GM18517 (cell line): ENCODE data around the gene FHDC1.

Experiments
- ATAC-seq: cut with Tn5 transposase; IDR thresholded peaks from one replicate; pipeline ENCODE4 v1.9.1; 2021; ENCODE audit warnings: mild to moderate bottlenecking, moderate library complexity; ENCODE audit not compliant: unreplicated experiment

Gene FHDC1

DNA sequence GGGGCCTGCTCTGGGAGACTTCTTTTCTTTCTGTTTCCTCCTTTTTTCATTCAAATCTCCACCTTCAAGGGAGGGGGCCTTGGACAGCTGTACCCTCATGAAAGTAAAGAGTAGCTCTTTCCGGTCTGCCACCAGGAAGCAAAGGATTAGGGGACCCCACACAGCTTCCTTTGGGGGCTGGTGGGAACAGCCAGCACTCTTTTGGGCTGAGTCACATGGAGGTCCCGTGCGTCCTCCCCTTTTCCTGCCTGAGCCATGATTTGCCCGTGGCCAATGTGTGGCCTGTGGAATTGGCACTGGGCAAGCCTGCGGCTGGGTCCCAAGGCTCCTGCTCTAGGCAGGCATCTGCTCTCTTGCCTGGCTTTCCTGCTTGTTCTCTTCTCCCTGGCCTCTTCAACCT is 65.5 kb downstream of the FHDC1 start:
- no peak for ATAC-seq

DNA sequence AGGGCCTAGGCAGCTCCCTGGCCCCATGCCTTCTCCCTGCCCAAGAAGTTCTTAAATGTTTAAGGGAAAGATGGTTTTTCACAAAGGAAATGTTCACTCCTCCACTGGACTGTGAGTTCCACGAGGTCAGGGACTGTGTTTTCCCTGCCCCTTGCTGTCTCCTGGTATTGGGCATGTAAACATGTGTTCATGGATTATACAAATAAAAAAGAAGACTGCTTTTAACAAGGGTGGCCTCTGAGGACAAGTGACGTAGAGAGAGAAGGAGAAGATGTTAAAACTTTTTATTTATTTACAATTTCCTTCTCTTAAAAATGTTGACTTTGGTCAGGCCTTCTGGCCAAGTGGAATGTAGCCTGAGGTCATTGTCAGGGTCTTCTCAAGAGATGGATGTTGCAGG is 66.0 kb downstream of the FHDC1 start:
- ATAC-seq = no peak

DNA sequence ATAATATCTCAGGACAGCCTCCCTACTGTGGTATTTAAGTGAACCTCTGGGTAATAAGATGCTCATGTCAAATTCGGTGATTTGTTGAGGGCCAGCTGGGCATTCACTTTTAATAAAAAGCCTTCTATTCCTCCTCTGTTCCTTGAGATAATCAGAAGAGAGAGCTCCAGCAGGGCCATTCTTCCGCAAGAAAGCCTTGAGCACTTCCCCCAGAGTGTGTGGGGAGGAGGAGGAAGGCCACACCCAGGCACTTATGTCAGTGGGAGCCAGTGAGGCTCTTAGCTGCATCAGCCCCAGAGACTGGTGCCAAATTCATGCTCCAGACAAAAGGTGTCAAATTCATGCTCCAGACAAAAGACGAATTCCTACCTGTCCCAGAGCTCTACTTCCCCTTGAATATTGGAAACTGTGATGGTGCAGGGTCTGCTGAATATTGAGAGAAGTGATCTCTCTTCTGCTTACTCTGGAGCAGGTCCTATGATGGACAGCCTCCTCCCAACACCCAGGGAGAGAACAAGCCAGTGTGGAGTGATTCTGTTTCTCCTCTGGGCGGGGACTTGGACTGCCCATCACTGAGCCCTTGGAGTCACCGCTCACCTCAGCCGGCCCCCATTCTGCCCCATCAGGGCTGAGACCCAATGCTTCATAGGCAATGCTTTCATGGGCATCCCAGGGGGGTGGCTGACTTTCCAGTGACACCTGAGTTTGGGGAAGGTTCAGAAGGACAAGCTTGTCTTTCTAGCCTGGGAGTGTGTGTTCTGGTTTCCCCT is 68.1 kb downstream of the FHDC1 start:
- ATAC-seq = no peak

DNA sequence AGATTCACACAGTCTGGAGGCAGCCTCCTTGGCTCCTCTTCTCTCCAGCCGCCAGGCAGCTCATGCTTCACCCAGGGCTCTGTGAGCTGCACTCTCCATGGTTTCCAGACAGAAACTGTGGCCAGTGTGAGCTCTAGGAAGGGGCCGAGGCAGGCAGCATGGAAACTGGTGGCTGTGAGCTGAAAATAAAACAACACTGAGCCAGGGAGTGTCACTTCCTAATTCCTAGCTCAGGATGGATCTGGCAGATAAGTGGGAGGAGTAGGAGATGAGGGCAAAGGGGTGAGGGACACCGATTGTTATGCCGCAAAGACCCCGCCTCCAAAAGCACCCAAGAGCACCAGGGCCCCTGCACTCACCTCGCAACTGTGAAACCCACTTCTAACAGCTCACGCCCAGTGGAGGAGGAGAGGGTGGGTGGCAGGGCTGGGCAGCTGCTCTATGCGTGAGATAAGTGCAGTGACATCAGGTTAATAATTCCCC is 69.8 kb downstream of the FHDC1 start:
- no peak for ATAC-seq

DNA sequence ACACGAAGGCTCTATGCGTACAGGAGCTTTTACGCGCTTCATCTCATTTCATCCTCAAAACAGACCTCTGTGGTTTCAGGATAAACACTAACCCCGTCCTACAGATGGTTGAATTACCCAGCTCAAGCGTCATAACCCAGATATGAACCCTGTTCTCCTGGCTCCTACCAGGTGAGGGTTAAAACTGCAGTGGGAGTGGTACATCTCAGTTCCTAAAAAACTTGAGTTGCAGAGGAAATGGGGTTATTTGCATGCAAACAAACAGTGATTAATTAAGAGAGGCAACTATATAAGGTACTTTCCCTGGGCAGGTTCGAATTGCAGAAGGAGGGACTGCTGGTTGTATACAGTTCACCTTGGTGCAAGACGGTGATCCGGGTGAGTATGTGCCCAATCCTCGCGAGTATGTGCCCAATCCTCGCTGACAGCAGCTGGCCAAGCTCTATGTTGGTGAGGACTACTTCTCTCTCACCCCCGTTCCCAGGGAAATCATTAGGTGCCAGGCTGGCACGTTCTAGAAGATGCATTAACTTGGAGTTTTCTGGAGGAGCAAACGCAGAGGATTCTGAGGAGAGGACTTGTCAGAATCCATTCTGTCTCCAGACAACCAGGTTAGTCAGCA is 72.6 kb downstream of the FHDC1 start:
- ATAC-seq = peak; percentile 81

DNA sequence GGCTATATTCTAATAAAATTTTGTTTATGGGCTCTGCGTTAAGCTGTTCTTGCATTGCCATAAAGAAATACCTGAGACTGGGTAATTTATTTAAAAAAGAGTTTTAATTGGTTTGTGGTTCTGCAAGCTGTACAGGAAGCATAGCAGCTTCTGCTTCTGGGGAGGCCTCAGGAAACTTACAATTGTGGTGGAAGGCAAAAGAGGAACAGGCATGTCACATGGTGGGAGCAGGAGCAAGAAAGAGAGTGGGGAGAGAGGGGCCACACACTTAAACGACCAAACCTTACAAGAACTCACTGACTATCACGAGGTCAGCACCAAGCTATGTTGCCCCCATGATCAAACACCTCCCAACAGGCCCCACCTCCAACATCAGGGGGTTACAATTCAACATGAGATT is 74.0 kb downstream of the FHDC1 start:
- ATAC-seq = no peak

DNA sequence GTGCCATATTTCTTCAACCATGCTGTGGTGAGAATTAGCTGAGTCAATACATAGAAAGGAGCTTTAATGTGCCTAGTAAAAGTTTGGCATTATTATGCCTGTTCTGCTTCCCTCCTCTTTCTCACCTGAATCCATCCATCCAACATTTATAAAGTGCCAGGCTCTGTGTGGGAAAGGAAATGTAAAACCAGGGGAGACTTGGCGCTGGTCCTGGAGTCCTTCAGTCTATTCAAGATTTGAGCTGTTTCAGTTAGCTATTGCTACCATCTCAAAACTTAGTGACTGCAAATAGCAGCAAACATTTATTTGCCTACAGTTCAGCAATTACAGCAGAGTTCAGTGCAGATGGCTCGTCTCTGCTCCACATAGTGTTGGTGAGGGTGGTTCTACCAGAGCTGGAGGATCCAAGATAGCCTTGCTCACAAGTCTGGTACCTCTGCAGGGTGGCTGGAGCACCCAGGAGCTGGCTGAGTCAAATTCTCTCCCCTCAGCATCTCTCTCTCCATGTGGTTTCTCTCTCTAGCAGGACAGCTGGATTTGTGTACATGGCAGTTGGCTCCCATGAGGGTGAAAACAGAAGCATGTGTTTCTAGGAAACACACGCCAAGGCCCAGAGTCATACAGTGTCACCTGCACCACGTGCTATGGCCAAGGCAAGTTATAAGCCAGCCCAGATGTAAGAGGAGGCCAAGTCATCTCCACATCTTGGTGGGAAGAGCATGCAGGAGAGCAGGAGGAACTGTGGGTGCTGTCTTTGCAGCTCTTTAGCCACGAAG is 77.3 kb downstream of the FHDC1 start:
- no peak for ATAC-seq

DNA sequence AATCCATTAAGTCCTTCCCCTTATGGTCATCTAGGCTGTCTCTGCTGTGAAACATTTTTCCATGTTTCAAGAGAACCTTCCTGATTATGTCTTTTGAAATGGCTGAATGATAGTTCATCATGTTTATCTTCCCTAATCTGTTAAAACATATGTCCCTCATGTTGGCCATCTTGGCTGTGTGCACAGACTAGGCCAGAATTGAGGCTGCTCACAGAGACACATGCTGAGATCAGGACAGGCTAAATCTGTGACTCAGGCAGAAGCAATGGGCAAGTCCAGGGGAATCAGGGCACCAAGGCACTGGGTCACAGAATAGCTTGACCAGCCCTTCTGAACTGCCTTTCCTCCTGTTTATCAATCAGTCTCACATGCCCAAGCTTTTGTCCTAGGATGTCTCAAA is 78.3 kb downstream of the FHDC1 start:
- ATAC-seq = no peak

DNA sequence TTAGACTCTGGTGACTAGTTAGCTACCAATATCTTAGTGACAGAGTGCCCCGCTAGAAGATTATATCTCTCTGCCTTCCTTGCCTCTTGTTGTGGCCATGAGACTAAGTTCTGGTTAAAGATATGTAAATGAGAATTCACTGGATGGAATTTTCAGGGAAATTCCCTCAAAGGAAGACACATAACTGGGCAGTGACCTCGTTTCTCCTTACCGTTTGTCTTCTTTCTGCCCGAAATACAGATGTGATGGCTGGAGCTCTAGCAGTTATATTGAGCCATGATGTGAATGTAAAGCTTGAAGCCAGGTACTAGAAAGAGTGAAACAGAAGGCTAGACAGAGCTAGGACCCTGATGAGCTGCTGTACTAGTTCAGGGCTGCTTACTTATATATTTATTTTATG is 80.5 kb downstream of the FHDC1 start:
- ATAC-seq = no peak

DNA sequence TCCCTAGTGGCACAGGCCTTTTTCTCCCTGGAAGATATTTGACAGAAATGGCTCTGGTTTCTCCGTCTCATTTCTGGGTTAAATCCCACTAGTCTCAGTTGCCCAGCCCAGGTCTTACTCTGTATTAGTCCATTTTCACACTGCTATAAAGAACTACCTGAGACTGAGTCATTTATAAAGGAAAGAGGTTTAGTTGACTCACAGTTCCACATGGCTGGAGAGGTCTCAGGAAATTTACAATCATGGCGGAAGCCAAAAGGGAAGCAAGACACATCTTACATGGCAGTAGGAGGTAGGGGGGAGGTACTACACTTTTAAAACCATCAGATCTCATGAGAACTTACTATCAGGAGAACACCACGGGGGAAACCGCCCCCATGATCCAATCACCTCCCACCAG is 81.9 kb downstream of the FHDC1 start:
- ATAC-seq = no peak

DNA sequence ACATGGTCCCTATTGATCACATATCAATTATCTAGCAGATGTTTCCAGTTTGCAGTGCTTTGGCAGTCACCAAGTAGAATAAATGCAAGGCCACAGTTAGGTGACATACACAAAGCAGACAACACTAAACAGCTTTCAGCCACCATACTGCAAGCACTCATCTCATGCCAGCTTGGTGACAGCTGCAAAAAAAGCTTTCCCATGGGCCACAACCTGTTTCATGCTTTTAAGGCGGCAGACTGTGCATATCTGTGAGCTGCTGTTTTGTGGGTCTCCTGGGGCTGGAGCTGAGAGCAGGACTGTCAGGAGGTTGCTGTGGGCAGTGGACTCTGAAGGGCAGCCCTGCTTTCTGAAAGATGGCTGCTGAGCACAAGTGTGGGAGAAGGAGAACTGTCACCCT is 82.6 kb downstream of the FHDC1 start:
- ATAC-seq = no peak

DNA sequence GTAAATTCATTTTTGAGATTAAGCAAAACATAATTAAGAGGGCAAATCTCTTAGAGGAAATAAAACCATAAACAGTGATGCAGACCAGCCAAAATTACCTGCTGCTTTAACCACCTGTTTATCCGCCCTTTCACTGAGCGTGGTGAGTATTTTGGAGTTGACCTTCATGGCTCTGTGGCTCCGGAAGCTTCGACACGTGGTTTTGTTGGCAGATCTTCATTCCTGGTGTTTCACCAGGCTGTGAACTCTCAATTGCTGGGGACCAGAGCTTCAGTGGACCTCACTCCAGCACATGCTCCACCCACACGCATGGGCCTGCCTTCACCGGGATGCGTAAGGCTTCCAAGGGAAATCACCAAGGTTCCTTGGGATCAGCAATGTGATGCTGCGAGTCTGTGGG is 83.8 kb downstream of the FHDC1 start:
- ATAC-seq = no peak

DNA sequence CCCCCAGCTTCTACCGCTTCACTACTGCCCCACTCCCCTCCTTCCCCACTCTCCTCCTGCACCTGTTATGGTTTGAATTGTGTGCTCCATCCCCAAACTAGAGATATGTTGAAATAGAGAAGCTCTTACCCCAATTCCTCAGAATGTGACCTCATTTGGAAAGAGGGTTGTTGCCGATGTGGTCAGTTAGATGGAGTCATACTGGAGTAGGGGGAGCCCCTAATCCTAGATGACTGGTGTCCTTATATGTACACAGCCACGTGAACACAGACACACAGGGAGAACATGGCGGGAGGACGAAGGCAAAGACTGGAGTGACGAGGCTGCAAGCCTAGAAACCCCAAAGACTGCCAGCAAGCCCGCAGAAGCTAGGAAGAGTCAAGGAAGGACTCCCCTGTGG is 84.3 kb downstream of the FHDC1 start:
- ATAC-seq = no peak

DNA sequence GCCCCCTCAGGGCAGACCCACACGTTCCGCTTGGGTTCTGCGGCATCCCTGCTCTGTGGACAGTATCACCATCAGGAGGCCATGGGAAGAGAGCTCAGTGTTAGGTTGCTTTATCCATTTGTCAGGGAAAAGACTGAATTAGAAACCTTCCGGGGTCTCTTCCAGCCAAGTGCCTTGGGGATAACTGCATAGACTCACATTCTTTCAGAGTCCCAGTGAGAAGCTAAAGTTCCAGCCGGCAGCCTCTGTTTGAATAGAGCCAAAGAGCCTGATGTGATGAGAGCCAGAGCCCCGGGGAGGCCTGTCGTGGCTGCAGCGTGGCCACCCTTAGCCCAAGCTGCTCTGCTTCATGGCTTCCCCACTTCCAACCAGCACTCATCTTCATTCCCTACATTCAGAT is 85.2 kb downstream of the FHDC1 start:
- no peak for ATAC-seq

DNA sequence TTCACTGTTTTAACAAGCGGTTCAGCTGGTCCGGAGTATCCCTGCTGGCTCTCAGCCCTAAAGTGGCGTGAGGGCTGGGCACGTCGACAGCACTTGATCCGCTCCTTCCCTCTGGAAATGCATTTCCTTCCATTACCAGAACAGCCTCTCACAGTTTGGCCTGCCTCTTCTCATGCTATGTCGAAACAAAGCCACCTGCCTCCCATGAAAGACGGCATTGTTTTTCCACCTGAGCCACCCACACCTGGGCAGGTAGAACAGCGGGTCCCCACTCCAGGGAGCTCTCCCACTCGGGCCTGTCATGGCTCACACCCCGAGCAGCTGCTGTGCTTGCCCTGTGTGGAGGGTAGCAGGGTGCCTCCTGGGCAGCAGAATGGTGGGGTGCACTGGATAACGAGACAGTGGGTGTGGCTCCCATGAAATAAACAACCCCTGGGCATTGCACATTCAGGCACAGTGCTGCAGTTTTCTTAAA is 86.2 kb downstream of the FHDC1 start:
- ATAC-seq = no peak

DNA sequence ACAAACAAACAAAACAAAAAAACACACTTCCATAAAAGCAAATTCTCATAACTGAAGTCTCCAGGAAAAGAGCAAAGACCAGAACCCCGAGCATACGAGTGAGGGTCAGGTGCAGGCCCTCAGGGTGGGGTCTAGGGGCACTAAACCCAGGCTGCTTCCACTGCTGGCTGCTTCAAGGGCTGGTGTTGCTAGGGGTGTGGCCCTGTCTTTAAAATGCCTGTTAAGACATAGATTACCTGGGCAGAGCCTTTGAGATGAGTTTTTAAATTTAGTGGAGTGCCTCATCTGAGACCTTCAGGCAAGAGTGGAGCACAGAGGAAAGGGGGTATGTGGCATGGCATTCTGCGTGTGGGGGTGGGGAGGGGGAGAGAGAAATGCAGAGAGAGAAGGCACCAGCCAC is 87.0 kb downstream of the FHDC1 start:
- ATAC-seq = no peak

DNA sequence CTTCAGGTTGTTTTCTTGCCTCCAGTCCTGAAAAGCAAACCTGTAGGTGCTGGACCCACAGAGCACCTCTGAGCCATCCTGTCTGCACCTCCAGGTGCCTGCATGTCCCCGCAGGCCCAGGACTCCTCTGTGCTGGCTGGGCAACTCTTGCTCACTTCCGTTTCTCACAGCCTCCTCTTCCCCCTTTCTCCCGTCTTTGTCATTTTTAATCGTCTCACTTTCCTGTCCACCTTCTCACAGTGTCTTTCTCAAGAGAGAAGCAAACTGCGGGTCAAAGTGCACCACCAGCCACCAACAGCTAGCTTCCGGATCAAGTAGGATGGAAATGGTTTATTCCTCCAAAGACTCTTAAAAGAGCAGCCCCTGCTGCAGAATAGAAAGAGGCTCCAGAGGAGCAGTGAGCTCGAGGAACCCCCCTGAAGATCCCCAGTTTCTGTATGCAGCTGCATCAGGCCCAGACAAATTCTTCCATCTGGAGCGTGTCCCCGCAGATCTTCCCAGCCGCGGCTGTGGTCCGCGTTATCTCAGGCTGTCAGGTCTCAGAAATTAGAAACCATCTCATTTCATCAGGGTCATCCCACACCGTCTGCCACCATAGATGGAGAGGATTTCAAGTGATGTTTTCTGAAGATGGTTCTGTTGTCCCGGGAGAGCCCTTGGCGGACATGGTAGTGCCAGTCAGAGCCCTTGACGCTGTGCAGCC is 87.7 kb downstream of the FHDC1 start:
- ATAC-seq = no peak

DNA sequence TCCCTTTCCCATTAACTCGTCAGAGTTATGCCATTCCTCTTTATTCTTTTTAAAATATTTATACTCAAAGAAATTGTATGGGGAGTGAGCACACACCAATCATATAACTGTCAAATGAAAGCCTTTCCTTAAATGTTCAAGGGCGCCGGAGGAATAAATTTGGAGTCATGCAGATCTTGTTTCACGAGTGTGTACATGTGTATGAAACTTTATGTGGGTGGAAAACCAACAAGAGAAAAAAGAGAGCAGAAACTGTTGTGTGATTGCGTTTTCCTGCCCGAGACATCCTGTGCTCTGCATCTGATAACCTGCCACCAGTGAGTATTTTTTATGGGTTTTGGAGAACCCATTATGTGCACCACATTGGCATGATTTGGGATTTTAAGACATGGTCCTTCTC is 88.3 kb downstream of the FHDC1 start:
- no peak for ATAC-seq

DNA sequence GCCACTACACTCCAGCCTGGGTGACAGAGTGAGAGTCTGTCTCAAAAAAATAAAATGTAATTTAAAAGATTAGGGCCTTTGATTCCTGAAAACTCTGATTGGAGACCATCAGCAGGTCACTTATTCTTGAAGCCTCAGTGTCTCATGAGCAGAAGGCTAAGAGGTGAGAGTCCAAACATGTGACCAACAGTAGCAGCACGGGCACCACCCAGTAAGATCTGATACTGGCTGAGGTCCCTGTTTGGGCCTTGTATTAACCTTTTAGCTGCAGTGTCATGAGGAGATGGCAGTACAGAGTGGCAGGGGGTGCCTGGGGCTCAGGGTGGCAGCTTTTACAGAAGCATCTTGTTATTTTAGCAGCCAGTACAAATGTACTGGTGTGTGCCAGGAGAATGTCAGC is 89.3 kb downstream of the FHDC1 start:
- no peak for ATAC-seq

DNA sequence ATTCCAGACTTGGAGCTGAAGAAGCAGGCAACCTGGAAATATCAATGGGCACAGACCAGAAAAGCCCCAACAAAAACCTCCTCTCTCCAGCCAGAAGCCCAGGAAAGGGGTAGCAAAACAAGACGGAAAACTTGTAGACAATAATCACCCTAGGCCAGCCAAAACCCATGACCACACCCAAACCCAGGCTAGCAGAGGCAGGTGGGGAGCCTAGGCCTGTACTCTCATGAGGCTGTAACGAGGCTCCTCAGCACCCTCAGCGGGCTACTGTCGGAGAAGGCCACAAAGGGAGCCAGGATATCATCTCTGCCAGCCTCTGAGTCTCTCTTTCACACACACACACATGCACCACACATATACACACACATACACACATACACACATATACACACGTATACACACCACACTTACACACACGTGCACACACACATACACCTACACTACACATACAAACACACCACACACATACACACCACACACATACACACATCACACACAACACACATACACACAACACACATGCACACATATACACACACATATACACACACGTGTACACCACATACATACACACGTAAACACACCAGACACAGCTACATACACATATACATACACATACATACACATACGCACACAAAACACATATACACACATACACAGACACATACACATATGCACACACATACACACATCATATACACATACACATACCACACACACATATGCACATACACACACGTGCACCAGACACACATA is 90.6 kb downstream of the FHDC1 start:
- ATAC-seq = no peak
